ENCODE data around the gene EBLN1. TPM values are rescaled to one million over a fixed set of nuclear protein-coding genes. Genes with fewer than 3 reads are reported as not detected.

EBLN1 gene
- total and polyA plus RNA-seq, 2 of the 8 experiments (the other 6 are each of a cell fraction or from before 2014, with no cell fraction given): not detected

- no peak for TF ChIP-seq TAF7 (optimal IDR thresholded peaks at IDR 0.05; ENCODE audit: borderline replicate concordance, low read depth, low read length)
- no peak for TF ChIP-seq SP1 (IDR thresholded peaks at IDR 0.05; ENCODE audit: low read depth, low read length)
- no peak for TF ChIP-seq TAF1 (IDR thresholded peaks at IDR 0.05; ENCODE audit: low read depth, low read length)
These were observed 25.5 kb upstream of the EBLN1 start (continued) for GRCh38 chr10:22243321-22243720.

All from H1 (cell line).